Neural progenitor cell (in vitro differentiated cells): ENCODE data around the gene POLR2L.

ENCODE experiments used
- CTCF ChIP-seq: fragments of 200-600 bp; sonication (generic); IDR thresholded peaks from 2 replicates; pipeline ENCODE4 v1.5.1; 2017; ENCODE audit warnings: antibody characterized with exemption, mild to moderate bottlenecking
- EZH2 ChIP-seq: fragments of 200-600 bp; sonication (generic); IDR thresholded peaks from 2 replicates; pipeline ENCODE4 v1.6.1; 2017; ENCODE audit warnings: antibody characterized with exemption, mild to moderate bottlenecking, moderate library complexity
- EZH2phosphoT487 ChIP-seq: fragments of 200-600 bp; sonication (generic); IDR thresholded peaks from 2 replicates; pipeline ENCODE4 v1.6.1; 2017; ENCODE audit warnings: antibody characterized with exemption

DNA sequence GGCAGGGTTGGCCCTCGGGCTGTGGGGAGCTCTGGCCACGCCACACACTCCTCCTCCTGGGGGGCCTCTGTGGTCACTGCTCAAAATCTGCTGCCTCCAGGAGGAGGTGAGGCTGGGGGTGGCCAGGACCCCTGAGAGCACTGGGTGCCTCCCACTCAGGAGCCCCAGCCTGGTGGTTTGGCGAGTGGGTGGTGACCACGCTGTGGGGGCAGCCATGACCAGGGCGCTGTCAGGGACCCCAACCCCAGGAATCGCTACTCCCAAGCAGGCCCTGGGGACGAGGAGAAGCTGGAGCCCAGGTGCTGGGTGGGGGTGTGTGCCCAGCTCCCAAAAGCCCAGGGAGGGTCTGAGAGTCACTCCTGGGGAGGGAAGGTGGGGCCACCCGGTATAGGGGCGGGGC, 30.5 kb upstream of the POLR2L start:
- TF ChIP-seq EZH2phosphoT487: no peak
- no peak for TF ChIP-seq CTCF
- no peak for TF ChIP-seq EZH2
